ENCODE measurements around the gene SVIP. TPM values are rescaled to one million over a fixed set of nuclear protein-coding genes. Genes with fewer than 3 reads are reported as not detected.

SVIP gene
- total RNA-seq, 1 donor from 2014 or later, result 17.9 TPM

DNA sequence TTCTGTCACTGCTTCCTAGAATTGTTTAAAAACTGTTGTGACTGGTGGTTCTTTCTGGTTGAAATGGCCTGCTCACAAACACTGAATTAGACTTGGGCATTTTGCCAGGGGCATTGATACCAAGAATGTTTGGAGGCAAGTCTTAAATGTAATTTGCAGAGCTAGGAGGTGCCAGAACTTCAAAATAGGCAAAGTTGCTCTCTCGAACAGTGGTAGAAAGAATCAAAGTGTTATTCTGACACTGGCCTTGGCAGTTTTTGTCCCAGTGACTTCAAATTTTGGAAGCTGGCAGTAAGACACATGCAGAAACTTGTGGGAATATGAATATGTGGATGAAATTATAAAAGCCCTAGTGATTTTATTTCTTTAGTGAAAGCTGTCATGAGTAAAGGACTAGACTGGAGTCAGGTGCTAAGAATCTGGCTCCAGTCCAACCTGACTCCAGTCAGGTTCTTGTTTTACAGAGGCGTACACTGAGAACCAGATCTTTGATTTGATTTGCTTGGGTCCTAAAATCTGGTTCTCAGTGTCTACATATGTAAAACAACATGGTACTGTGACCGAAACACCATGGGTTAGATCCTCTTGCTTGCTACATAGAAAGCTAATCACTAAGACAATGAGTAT, 20.9 kb downstream of the SVIP start:
- Mint-ChIP-seq H3K4me3 (ENCODE audit: unreplicated experiment) (no peak overlapping the region), H3K27me3 (ENCODE audit: unreplicated experiment) (no peaks in the 10 kb centered on the region), H3K9me3 (ENCODE audit: unreplicated experiment) (peaks cover 3% of the 10 kb centered on the region), H3K4me1 (ENCODE audit: unreplicated experiment) (peaks cover 13% of the 10 kb centered on the region), H3K36me3 (ENCODE audit: low read depth, unreplicated experiment) (peaks cover 4% of the 10 kb centered on the region), H3K27ac (ENCODE audit: unreplicated experiment) (no peak overlapping the region)
- no peak for TF ChIP-seq CTCF (IDR thresholded peaks at IDR 0.05; ENCODE audit: unreplicated experiment)
- no peak for DNase-seq (ENCODE audit: low spot score)

GRCh38 chr11:22807855-22808570, 21.6 kb downstream of the SVIP start:
- Mint-ChIP-seq H3K36me3 (ENCODE audit: low read depth, unreplicated experiment) (peaks cover 4% of the 10 kb centered on the region), H3K27ac (ENCODE audit: unreplicated experiment) (peak overlapping the region; percentile 73), H3K4me3 (ENCODE audit: unreplicated experiment) (no peak overlapping the region), H3K27me3 (ENCODE audit: unreplicated experiment) (no peaks in the 10 kb centered on the region), H3K9me3 (ENCODE audit: unreplicated experiment) (peaks cover 3% of the 10 kb centered on the region), H3K4me1 (ENCODE audit: unreplicated experiment) (peaks cover 12% of the 10 kb centered on the region)
- no peak for DNase-seq (ENCODE audit: low spot score)
- no peak for TF ChIP-seq CTCF (IDR thresholded peaks at IDR 0.05; ENCODE audit: unreplicated experiment)

DNA sequence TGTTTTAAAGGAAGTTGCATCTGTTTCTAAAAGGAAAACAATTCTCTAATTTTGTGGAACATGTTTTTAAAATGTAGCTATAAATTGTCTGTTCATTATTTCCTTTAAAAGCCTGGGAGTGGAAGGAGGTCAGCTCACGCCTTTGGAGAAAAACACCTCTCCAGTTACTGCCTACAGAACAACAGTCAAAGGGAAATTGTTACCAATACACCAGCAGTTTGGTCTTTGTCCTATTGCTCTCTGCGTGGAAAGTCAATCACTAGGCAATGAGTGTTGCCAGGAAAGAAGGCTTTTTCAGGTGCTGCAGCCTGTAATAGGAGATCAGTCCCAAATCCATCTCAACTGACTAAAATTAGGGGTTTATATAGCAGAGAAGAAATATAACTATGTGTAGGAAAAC, 22.2 kb downstream of the SVIP start:
- no peaks in the 10 kb centered on the region for H3K27me3 Mint-ChIP-seq (ENCODE audit: unreplicated experiment)
- H3K4me3 Mint-ChIP-seq (ENCODE audit: unreplicated experiment), result no peak overlapping the region
- peak overlapping the region; percentile 73 for H3K27ac Mint-ChIP-seq (ENCODE audit: unreplicated experiment)
- TF ChIP-seq CTCF (IDR thresholded peaks at IDR 0.05; ENCODE audit: unreplicated experiment), result no peak
- DNase-seq (ENCODE audit: low spot score), result no peak
- peaks cover 3% of the 10 kb centered on the region for H3K9me3 Mint-ChIP-seq (ENCODE audit: unreplicated experiment)
- peaks cover 12% of the 10 kb centered on the region for H3K4me1 Mint-ChIP-seq (ENCODE audit: unreplicated experiment)
- peaks cover 4% of the 10 kb centered on the region for H3K36me3 Mint-ChIP-seq (ENCODE audit: low read depth, unreplicated experiment)

- no peak for TF ChIP-seq CTCF (IDR thresholded peaks at IDR 0.05; ENCODE audit: unreplicated experiment)
- Mint-ChIP-seq H3K4me1 (ENCODE audit: unreplicated experiment) (peaks cover 8% of the 10 kb centered on the region), H3K27me3 (ENCODE audit: unreplicated experiment) (peaks cover 1% of the 10 kb centered on the region), H3K36me3 (ENCODE audit: low read depth, unreplicated experiment) (no peaks in the 10 kb centered on the region), H3K27ac (ENCODE audit: unreplicated experiment) (no peak overlapping the region), H3K9me3 (ENCODE audit: unreplicated experiment) (no peaks in the 10 kb centered on the region), H3K4me3 (ENCODE audit: unreplicated experiment) (no peak overlapping the region)
- DNase-seq (ENCODE audit: low spot score), result no peak
Observed at GRCh38 chr11:22802861-22803260, 26.7 kb downstream of the SVIP start.

DNA sequence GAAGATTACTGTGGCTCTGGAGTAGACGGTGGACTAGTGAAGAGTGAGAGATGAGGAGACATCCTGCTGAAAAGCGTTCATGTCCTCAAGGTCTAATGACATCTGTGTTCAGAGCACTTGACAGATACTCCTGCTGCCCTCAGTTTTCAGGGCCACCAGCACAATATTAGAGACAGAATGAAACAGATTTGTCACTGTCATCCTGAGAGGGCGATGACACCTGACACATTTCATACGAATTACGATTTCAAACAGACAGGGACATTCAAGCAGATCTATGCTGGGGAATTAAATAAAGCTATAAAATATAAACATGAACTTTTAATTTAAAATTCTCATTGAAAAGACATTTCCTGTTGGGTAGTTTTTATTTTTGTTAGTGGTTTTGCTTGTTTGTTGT, 29.1 kb downstream of the SVIP start:
- Mint-ChIP-seq H3K4me3 (ENCODE audit: unreplicated experiment) (no peak overlapping the region), H3K27ac (ENCODE audit: unreplicated experiment) (no peak overlapping the region)
- TF ChIP-seq CTCF (IDR thresholded peaks at IDR 0.05; ENCODE audit: unreplicated experiment), result no peak

More for the DNA sequence above, 29.1 kb downstream of the SVIP start:
- Mint-ChIP-seq H3K27me3 (ENCODE audit: unreplicated experiment) (peaks cover 1% of the 10 kb centered on the region), H3K36me3 (ENCODE audit: low read depth, unreplicated experiment) (no peaks in the 10 kb centered on the region), H3K9me3 (ENCODE audit: unreplicated experiment) (no peaks in the 10 kb centered on the region), H3K4me1 (ENCODE audit: unreplicated experiment) (no peaks in the 10 kb centered on the region)
- no peak for DNase-seq (ENCODE audit: low spot score)

Measured in endothelial cell (in vitro differentiated cells).